Activated naive CD4-positive, alpha-beta T cell treated with anti-CD3 and anti-CD28 coated beads, Interleukin-2, amount 50 U/mL, for 16 hours (primary cell): ENCODE data around the gene HSPA1A.
A peak's percentile ranks its signal among the peaks of the same experiment; 100 is the strongest.
"Not testable (repeated sequence)": the region's sequence is repeated elsewhere in the genome, so short reads cannot be mapped to it uniquely, and the experiment has no call there.

Source experiments
- DNase-seq: peaks from one replicate; pipeline ENCODE4 v3.0.0-alpha.2; 2020

HSPA1A gene

DNA sequence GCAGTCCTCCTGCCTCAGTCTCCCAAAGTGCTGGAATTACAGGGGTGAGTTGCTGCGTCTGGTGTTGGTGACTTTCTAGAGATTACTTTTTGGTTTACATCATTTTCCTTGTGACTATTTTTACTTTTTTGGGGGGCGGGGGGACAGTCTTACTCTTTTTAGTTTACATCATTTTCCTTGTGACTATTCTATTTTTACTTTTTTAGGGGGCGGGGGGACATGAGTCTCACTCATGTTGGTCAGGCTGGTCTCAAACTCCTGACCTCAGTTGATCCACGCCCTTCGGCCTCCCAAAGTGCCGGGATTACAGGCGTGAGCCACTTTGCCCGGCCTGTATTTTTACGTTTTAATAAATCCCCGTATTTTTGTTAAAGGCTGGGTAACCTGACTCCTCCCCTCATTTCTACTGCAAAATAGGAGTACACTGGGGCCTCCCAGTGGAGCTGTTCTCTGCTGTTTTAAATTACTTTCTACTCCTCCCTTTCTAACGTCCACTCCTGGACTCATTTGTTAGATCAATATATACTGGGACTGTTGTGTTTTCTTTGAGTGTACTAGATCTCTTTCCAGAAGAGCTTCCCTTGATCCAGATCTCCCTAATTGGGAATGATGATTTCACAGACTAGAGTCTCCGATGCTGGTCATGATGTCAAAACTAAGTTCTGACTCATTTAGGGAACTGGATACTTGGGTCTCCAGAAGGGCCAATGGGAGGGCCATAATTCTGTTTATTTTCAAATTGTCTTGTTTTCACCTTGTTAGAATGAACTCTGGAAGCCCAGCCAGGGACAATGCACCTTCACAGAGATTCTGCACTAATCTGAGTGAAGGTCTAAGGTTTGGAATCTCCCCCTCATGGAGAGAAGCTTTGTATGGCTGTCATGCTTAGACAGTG, 21.4 kb downstream of the HSPA1A start:
- DNase-seq, result no peak

DNA sequence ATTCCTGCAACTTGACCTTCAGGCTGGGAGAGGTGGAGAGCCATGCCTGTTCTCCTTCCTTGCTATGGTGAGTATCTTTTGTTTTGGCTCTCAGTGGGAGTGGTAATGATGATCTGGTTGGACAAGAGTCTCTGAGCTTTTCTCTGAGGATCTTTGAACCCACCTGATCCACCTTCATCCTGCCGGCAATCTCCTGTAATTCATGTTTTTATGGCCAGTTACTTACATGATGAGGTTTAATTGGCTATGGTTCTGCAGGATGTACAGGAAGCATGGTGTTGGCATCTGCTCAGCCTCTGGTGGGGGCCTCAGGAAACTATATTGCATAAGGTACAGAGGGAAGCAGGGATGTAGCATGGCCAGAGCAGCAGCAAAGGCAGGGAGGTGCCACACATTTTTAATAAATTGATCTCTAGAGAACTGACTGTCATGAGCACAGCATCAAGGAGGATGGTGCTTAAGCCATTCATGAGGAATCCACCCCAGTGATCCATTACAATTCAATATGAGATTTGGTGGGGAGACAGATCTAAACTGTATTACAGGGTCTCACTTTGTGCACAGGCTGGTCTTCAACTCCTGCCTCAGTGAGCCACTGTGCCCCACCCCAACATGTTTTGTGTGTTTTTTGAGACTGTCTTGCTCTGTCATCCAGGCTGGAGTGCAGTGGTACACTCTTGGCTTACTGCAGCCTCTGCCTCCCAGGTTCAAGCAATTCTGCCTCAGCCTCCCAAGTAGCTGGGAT, 22.2 kb downstream of the HSPA1A start:
- DNase-seq, result no peak

DNA sequence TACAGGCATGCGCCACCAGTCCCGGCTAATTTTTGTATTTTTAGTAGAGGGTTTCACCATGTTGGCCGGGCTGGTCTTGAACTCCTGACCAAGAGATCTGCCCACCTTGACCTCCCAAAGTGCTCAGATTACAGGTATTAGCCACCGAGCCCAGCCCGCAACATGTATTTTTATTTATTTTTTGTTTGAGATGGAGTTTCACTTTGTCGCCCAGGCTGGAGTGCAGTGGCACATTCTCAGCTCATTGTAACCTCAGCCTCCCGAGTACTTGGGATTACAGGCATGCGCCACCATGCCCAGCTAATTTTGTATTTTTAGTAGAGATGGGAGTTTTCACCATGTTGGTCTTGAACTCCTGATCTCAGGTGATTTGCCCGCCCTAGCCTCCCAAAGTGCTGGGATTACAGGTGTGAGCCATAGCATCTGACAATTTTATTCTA, 22.8 kb downstream of the HSPA1A start:
- not testable (repeated sequence) for DNase-seq

DNA sequence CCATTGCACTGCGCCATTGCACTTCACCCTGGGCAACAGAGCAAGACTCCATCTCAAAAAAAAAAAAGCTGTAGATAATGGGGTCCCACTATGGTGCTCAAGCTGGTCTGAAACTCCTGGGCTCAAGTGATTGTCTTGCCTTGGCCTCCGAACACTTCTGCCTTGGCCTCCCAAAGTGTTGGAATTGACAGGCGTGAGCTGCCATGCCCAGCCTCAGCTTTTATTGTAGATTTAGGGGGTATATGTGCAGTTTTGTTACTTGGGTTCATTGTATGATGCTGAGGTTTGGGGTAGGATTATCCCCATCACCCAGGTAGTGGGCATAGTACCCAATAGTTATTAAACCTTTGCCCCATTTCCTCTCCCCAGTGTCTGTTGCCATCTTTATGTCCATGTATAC, 23.6 kb downstream of the HSPA1A start:
- no peak for DNase-seq

DNA sequence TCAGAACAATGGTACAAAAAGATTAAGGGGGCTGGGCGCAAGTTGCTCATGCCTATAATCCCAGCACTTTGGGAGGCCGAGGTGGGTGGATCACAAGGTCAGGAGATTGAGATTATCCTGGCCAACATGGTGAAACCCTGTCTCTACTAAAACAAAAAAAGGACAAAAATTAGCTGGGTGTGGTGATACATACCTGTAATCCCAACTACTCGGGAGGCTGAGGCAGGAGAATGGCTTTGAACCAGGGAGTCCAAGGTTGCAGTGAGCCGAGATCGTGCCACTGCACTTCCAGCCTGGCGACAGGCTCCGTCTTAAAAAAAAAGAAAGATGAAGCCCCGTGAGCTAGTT, 24.4 kb downstream of the HSPA1A start:
- not testable (repeated sequence) for DNase-seq

DNA sequence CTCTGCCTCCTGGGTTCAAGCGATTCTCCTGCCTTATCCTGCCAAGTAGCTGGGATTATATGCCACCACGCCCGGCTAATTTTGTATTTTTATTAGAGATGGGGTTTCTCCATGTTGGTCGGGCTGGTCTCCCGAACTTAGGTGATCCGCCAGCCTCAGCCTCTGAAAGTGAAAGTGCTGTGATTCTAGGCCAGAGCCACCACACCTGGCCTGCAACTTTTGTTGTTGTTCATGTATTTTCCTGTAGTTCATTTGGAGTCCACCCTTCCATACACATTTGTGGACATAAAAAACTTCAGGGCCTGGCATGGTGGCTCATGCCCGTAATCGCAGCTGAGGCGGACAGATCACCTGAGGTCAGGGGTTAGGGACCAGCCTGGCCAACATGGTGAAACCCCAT, 26.7 kb downstream of the HSPA1A start:
- DNase-seq, result no peak

DNA sequence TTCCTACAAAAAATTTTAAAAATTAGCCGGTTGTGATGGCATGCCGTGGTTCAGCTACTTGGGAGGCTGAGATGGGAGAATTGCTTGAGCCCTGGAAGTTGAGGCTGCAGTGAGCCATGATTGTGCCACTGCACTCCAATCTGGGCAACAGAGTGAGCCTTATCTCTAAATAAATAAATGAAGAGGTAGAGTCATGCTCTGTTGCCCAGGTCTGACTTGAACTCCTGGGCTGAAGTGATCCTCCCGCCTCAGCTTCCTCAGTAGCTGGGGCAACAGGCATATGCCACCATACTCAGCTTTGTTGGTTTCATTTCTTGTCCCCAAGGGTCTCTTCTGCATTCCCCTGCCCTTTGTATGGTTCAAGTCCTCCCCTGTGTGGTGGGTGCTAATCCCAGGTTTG, 29.2 kb downstream of the HSPA1A start:
- DNase-seq, result no peak

DNA sequence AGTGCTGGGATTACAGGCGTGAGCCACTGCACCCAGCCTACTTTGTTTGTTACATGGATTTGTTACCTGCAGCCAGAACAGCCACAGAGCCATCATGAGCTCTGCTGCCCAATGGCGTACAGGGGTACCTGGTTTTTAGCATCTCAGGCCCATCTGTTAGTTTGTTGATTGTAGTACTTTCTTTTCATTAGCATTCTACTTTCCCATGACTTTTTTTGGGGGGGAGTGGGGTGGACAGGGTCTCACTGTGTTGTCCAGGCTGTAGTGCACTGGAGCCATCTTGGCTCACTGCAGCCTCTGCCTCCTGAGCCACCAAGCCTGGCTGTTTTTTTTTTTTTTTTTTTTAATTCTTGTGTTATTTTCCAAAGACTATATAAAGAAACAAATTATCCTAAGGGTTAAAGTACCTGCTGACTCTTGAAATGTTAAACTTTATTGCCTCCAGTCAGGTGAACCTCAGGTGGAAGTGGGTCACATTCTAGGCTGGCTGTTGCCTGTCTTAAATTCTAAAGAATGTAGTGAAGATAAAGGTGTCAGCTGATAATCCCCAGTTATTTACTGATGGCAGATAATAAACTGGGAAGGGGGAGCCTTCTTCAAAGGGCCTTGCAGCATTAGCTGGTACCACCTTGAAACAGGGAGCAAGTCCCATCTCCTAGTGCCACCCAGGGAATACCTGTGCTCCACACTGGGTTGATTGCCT, 32.1 kb downstream of the HSPA1A start:
- DNase-seq, result no peak

DNA sequence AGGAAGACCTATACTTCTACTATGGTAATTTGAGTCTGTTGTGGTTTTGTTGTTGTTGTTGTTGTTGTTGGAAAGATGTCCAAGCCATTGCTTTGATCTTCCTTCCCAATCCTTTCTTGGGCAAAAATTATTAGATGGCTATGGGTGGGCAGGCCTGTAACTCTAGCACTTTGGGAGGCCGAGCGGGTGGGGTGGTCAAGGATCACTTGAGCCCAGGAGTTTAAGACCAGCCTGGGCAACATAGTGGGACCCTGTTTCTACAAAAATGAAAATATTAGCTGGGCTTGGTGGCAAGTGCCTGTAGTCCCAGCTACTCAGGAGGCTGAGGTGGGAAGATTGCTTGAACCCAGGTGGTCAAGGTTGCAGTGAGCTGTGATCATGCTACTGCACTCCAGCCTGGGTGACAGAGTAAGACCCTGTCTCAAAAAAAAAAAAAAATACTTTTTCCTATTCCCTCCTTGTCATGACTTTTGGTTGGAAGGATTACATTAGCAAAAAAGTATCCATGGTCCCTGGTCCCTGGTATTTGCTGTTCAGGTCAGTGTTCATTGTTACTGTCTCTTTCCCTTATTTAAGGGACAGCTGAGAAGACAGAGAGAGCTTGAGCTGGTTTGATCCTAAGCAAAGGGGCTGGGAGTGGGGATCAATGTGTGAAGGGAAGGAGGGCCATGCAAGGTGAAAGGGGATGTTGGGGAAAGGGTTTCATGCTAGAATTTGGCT, 35.6 kb downstream of the HSPA1A start:
- no peak for DNase-seq

DNA sequence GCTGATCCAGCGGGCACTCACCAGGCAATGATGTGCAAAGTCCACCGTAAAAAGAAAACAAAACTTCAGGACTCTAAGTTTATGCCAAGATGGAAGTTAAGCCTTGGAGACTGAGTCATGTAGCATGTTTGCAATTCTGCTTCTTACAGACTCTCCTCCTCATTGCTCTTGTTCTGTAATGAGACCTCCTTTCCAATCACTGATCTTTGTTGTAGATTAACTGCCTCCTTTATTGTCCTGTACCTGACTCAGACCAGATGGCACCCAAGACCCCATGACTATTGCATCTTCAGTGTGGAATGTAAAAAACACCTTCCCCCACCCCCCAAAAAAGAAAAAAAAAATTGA, 36.1 kb downstream of the HSPA1A start:
- no peak for DNase-seq

DNA sequence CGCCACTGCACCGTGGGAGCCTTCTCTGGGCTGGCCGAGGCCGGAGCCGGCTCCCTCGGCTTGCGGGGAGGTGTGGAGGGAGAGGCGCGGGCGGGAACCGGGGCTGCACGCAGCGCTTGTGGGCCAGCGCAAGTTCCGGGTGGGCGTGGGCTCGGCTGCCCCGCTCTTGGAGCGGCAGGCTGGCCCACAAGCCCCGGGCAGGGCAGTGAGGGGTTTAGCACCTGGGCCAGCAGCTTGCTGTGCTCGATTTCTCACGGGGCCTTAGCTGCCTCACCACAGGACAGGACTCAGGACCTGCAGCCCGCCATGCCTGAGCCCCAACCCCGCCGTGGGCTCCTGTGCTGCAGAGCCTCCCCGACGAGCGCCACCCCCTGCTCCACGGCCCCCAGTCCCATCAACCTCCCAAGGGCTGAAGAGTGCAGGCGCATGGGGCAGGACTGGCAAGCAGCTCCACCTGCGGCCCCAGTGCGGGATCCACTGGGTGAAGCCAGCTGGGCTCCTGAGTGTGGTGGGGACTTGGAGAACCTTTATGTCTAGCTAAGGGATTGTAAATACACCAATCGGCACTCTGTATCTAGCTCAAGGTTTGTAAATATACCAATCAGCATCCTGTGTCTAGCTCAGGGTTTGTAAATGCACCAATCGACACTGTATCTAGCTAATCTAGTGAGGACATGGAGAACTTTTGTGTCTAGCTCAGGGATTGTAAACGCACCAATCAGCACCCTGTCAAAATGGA, 36.8 kb downstream of the HSPA1A start:
- DNase-seq, result not testable (repeated sequence)

DNA sequence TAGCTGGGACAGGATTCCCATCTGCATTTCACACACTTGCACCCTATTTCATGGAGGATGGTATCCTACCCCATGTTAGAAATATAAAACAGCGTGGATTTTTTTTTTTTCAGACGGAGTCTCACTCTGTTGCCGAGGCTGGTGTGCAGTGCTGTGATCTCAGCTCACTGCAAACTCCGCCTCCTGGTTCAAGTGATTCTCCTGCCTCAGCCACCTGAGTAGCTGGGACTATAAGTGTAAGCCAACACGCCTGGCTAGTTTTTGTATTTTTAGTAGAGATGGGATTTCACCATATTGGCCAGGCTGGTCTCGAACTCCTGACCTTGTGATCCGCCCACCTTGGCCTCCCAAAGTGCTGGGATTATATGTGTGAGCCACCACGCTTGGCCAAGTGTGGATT, 42.4 kb downstream of the HSPA1A start:
- DNase-seq, result not testable (repeated sequence)

DNA sequence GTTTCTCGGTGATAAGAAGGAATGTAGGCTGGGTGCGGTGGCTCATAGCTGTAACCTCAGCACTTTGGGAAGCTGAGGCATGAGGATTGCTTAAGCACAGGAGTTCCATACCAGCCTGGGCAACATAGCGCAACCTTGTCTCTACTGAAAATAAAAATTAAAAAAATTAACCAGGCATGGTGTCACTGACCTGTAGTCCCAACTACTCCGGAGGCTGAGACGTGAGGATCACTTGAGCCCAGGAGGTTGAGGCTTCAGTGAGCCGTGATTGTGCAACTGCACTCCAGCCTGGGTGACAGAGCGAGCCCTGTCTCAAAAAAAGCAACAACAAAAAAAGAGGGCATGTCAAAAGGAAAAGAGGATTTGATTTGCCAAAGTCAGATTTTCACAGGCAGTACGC, 43.4 kb downstream of the HSPA1A start:
- no peak for DNase-seq

DNA sequence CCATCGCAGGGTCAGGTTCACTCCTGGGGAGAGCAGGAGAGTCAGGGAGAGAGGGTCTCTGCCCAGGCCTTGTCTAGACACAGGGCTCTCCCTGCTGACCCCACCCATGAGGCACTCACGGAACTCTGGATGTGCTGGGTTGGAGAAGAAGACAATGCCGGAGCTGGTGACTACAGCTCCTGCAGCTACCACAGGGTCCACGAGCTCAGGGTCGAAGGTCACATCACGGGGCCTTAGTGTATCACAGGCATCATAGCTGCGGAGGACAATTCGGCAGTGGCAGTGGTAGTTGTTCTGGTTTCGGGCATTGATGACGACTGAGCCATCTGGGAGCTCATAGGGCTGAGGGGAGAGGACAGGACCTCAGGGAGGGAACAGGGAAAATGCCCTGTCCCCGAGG, 44.6 kb downstream of the HSPA1A start:
- no peak for DNase-seq

DNA sequence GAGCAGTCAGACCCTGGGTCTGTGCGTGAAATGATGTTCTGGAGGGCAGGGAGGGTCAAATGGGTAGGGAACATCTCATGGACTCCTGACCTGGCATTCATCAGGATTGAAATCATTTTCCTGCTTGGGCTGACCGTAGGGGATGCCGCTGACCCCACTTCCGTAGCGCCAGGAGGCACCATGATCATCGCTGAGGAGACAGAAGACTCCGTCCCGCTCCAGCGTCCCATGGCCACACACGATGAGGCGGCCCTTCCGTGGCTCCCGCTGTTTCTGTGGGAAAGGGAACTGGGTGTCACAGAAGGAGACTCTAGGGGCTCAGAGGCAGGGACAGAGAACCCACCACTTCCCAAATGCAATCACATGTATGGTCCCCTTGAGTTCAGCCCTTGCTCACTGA, 45.0 kb downstream of the HSPA1A start:
- DNase-seq, result no peak

DNA sequence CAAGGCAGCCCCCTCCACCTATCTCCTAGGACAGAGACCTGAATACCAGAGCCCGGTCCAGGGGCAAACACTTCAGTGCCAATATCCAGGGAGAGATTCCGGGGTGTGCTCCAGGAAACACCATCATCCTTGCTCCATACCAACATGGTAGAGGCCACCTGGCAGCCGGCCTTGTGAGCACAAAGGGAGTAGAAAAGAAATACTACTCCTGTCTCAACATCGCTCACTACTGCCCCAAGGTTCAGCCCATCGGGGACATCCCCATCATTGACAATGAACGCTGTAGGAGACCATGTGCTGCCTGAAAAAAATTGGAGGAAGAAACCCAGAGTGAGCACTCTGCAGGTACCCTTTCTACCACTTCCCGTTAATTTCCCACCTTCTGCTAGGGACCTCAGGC, 45.8 kb downstream of the HSPA1A start:
- no peak for DNase-seq

DNA sequence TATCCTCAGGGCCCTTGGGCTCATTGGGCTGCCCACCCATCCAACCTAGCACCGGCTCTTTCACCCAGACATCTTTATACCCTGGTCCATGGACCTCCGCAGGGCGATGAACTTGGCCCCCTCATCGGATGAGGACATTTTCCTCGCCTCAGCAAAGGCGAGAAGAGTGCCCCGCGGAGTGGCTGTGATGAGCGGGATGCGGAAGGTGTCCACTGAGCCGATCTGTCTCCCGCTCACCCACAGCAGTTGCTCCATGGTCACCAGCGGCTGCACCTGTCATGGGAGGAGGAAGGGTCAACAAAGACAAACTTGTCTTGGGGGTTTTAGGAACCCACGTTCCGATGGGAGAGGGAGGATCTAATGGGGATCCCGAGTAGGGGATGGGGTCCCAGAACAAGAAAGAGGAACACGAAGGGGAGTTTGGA, 46.6 kb downstream of the HSPA1A start:
- DNase-seq, result no peak

DNA sequence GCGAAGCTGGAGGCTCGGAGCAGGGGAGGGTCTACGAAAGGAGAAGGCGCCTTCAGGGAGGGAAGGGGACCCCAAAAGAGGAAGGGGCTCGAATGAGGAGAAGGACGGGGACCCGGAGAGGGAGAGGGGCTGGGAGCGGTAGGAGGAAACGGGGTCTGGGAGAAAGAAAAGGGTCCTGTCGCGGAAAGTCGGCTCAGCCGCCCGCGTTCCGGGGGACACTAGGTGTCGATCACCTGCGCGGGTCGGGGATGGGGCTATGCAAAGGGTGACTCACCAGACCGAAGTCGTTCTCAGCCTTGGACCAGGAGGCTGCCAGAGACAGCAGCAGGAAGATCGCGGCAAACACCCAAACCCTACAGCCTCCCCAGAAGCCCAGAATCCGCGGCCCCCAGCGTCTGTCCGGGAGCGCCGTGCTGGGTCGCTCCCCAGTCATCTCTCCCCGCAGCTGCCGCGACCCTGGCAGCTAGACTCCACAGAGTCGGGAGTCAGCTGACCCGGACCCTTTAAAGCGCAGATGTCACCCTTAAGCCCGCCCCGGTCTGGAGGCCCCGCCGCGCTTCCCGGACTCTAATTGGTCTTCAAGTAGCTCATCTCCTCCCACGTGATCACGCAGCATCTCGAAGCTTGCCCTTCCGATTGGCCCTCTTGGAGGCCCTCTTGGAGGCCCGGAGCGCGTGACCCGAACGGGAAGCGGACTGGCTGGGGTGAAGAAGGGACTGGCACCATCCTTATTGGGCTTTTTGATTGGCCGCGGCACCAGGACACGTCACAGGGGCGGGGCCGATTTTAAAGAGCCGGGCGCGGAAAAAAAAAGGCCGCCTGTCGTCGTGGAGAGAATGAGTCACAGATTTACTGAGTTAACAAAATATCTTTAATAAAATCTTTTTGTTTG, 47.2 kb downstream of the HSPA1A start, which contains the start of gene NEU1:
TSS of gene NEU1 (minus strand) at position 478 of the 892 bp plus-strand sequence. CDS start at position 433, 45 bp downstream.
- DNase-seq, result peak; percentile 99

DNA sequence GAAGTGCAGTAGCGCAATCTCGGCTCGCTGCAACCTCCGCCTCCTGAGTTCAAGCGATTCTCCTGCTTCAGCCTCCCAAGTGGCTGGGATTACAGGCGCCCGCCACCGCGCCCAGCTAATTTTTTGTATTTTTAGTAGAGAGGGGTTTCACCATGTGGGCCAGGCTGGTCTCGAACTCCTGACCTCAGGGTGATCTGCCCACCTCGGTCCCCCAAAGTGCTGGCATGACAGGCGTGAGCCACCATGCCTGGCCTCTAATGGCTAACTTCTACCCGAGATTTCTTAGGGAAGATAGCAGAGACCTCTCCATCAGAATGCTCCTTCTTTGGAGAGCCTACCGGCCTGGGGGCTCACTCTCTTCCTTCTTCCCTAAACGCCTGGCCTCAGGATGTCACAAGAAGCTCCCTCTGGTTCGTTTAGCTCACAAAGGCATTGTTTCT, 48.8 kb downstream of the HSPA1A start:
- not testable (repeated sequence) for DNase-seq

DNA sequence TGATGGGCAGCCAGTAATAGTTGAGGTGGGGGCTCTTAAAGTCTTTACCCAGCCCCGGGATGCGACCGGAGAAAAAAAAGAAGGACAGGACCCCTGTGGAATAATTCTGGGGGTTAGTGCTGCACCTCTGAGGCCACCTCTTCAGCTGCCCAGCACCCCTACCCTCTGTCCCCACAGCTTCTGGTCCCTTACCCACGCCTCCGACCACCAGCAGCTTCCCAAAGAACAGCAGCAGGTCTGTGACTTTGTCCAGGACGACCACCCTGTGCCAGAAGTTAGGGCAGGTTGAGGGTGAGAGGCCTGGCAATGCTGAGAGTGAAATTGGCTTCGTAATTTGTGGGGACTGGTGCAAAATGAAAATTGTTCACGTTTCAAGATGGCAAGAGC, 49.5 kb downstream of the HSPA1A start:
- no peak for DNase-seq
